Amygdala (tissue), 56 donors: Measurements from ENCODE around the gene FGL2.
A peak's percentile ranks its signal among the peaks of the same experiment; 100 is the strongest.
"Not testable (repeated sequence)": the region's sequence is repeated elsewhere in the genome, so short reads cannot be mapped to it uniquely, and the experiment has no call there.

Experiments used
- DNase-seq, 56 donors: peaks; one replicate each; lab custom pipeline; 2025; lab: John Stamatoyannopoulos, UW

Gene FGL2

GRCh38 chr7:77217474-77218185 is 18.0 kb upstream of the FGL2 start:
- no peak for DNase-seq

GRCh38 chr7:77216181-77216845 is 16.7 kb upstream of the FGL2 start:
- no peak for DNase-seq

- DNase-seq: no peak
Observed at GRCh38 chr7:77209479-77210139, 10.0 kb upstream of the FGL2 start.

GRCh38 chr7:77208416-77208815 is 8.8 kb upstream of the FGL2 start:
- no peak for DNase-seq

- DNase-seq: no peak
Observed at GRCh38 chr7:77205706-77206105, 6.1 kb upstream of the FGL2 start.

GRCh38 chr7:77202481-77202976 is 2.9 kb upstream of the FGL2 start:
- DNase-seq: no peak

- DNase-seq: no peak
Observed at GRCh38 chr7:77200542-77200941, 923 bp upstream of the FGL2 start.

GRCh38 chr7:77197141-77197540 is 2.5 kb downstream of the FGL2 start:
- DNase-seq: no peak

GRCh38 chr7:77188731-77189437 is 10.7 kb downstream of the FGL2 start:
- DNase-seq: peak in 2 of 56 donors; percentile 2 to 4

GRCh38 chr7:77185866-77186265 is 13.8 kb downstream of the FGL2 start:
- no peak for DNase-seq

- DNase-seq: no peak
Observed at GRCh38 chr7:77184990-77185389, 14.6 kb downstream of the FGL2 start.

GRCh38 chr7:77184463-77184862 is 15.2 kb downstream of the FGL2 start:
- DNase-seq: no peak

GRCh38 chr7:77182261-77182660 is 17.4 kb downstream of the FGL2 start:
- DNase-seq: no peak

- DNase-seq: no peak
Observed at GRCh38 chr7:77181734-77182133, 17.9 kb downstream of the FGL2 start.

GRCh38 chr7:77181015-77181595 is 18.5 kb downstream of the FGL2 start:
- DNase-seq: no peak

- DNase-seq: not testable (repeated sequence)
Observed at GRCh38 chr7:77178024-77178423, 21.6 kb downstream of the FGL2 start.

GRCh38 chr7:77177321-77177904 is 22.2 kb downstream of the FGL2 start:
- not testable (repeated sequence) for DNase-seq

GRCh38 chr7:77175274-77175800 is 24.3 kb downstream of the FGL2 start:
- DNase-seq: not testable (repeated sequence)

- not testable (repeated sequence) for DNase-seq
Observed at GRCh38 chr7:77174418-77174817, 25.2 kb downstream of the FGL2 start.
